HEK293T (cell line): ENCODE results near the gene KCNK3.

Experiments
- ARNT ChIP-seq: fragments of 450-650 bp; IDR thresholded peaks from 2 replicates; pipeline ENCODE4 v1.6.1; 2017; ENCODE audit warnings: mild to moderate bottlenecking
- BHLHE40 ChIP-seq: fragments of 450-650 bp; IDR thresholded peaks from 2 replicates; pipeline ENCODE4 v1.6.1; 2016; ENCODE audit warnings: mild to moderate bottlenecking, moderate library complexity, borderline replicate concordance
- CTBP1 ChIP-seq: fragments of 450-650 bp; IDR thresholded peaks from 2 replicates; pipeline ENCODE4 v1.6.1; 2016; ENCODE audit warnings: borderline replicate concordance
- ELF4 ChIP-seq: fragments of 450-650 bp; IDR thresholded peaks from 2 replicates; pipeline ENCODE4 v1.6.1; 2017; ENCODE audit warnings: antibody characterized with exemption
- FOXA1 ChIP-seq: fragments of 450-650 bp; IDR thresholded peaks from 2 replicates; pipeline ENCODE4 v1.6.1; 2016; ENCODE audit warnings: mild to moderate bottlenecking
- FOXK2 ChIP-seq: fragments of 450-650 bp; IDR thresholded peaks from 2 replicates; pipeline ENCODE4 v1.6.1; 2016; ENCODE audit warnings: mild to moderate bottlenecking
- FOXM1 ChIP-seq: fragments of 450-650 bp; IDR thresholded peaks from 2 replicates; pipeline ENCODE4 v1.6.1; 2017; ENCODE audit warnings: mild to moderate bottlenecking, borderline replicate concordance
- HDGF ChIP-seq: fragments of 450-650 bp; IDR thresholded peaks from 2 replicates; pipeline ENCODE4 v1.6.1; 2017; ENCODE audit warnings: antibody characterized with exemption, borderline replicate concordance
- LEF1 ChIP-seq: fragments of 450-650 bp; IDR thresholded peaks from 2 replicates; pipeline ENCODE4 v1.6.1; 2017; ENCODE audit warnings: mild to moderate bottlenecking, borderline replicate concordance
- NFRKB ChIP-seq: fragments of 450-650 bp; IDR thresholded peaks from 2 replicates; pipeline ENCODE4 v1.6.1; 2016; ENCODE audit warnings: mild to moderate bottlenecking, moderate library complexity
- PKNOX1 ChIP-seq: fragments of 450-650 bp; IDR thresholded peaks from 2 replicates; pipeline ENCODE4 v1.6.1; 2016
- SP1 ChIP-seq: fragments of 450-650 bp; IDR thresholded peaks from 2 replicates; pipeline ENCODE4 v1.6.1; 2017
- SUZ12 ChIP-seq: fragments of 450-650 bp; IDR thresholded peaks from 2 replicates; pipeline ENCODE4 v1.6.1; 2016; ENCODE audit warnings: mild to moderate bottlenecking
- ZNF384 ChIP-seq: fragments of 450-650 bp; IDR thresholded peaks from 2 replicates; pipeline ENCODE4 v1.6.1; 2016

DNA sequence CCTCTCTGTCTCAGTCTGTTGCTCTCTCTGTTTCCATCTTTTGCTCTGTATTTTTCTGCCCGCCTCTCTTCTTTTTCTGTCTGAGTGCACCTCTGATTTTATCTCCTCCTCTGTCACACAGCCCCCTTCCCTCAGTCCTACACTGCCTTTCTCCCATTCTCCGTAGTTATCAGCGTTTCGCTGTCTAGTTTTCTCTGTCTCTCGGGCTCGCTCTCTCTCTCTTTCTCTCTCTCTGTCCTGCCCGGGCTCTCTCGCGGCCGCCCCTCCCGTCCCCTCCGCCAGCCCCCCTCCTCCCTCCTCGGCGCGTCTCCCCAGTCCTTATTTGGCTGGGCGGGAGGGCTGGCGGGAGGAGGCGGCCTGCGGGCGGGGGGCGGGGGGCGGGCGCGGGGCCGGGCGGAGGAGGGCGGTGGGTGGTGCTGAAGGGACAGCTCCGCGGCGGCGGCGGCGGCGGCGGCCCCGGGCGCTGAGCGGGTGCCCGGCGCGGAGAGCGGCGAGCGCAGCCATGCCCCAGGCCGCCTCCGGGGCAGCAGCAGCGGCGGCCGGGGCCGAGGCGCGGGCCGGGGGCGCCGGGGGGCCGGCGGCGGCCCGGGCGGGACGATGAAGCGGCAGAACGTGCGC is at the start of gene KCNK3:
- TF ChIP-seq ARNT (no peak), SUZ12 (no peak), ELF4 (no peak), LEF1 (no peak), FOXM1 (no peak), BHLHE40 (no peak), CTBP1 (no peak), SP1 (no peak), FOXK2 (no peak), HDGF (no peak), PKNOX1 (no peak), FOXA1 (no peak), NFRKB (no peak), ZNF384 (no peak)
